Embryonic facial prominence (tissue), 1 donor: ENCODE results near the gene LHPP.
"Not testable (repeated sequence)": the region's sequence is repeated elsewhere in the genome, so short reads cannot be mapped to it uniquely, and the experiment has no call there.

Source experiments
- DNase-seq: peaks from one replicate; pipeline ENCODE4 v3.0.0-alpha.2; 2016; ENCODE audit errors: extremely low spot score

The LHPP gene

DNA sequence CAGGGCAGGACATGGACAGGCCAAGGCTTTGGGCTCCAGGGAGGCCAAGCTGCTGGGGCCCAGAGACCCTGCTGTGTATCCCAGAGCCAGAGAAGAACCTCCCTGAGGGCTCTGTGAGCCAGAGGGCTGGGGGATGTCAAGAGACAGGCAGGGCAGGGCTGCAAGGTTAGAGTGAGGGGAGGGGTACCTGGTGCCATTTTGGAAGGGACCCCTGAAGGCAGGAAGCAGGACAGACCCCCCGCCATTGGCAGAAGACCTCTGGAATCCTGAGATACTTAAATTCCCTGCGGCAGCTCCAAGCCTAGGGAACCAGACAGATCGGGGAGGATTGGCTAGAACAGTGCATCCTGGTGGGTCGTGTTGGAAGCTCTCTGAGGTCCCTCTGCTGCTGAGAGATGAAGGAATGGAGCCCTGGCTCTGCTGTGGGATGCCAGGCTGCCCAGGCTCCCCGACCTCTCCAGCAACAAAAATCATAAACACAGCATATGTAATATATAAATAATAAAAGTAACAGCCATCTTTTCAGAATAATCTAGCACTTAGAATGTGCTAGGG, 75.0 kb downstream of the LHPP start:
- no peak for DNase-seq

DNA sequence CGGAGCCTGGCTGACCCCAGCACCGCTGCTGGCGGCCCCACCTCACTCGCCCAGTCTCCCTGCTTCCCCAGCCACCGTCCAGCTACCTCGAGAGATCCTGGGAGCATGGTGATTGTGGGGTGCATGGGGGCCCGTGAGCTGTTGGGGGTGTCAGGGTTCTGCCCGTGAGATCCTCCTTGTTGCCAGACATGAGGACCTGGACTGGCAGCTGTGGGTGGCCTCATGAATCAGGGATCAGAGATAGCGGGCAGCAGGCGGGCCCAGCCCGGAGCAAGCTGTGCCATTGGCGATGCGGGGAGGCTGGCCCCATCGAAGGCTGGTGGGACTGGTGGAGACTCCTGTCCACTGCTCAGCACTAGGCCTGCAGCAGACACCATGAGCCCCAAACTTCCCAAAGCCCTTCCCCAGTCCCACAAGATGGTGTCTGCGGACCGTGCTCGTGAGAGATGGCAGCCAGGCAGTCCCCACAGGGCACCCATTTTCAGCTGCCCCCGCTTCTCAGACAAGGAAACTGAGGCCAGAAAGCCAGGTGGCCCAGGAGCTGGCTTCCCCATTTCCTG, 75.6 kb downstream of the LHPP start:
- DNase-seq, result no peak

- no peak for DNase-seq
Observed at GRCh38 chr10:124537891-124538290, 76.3 kb downstream of the LHPP start.

GRCh38 chr10:124538706-124539105, 77.1 kb downstream of the LHPP start:
- DNase-seq, result no peak

DNA sequence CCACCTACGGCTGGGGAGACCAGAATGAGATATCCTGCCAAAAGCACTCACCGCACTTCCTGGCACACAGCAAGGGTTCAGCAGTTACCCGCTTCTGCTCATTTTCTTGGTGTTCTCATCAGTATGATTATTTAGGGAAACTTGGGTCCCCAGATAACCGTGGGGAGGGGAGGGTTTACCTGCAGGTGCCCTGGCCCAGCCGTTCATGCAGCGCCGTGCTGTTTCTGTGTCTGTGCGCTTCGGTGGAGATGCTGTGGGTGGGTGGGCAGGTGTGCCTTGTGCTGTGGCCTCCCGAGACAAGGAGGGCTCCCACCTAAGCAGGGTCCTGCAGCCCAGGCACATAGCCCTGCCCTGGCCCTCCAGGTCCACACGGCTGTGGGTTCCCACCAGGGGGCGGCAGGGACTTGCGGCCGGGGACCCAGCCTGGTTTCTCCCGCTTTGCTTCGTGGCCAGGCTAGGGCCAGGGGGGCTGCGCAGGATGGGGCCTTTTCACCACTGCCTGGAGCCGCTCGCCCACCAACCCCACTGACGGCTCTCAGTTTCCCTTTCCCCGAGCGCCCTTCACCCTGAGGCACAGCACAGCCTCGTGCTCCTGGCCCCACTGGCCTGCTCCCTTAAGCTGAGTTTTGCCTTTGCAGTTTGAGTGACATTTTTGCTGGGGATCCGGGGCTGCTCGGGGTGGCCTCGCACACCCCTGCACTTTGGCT, 78.5 kb downstream of the LHPP start:
- DNase-seq, result no peak

- no peak for DNase-seq
Observed at GRCh38 chr10:124541076-124541903, 79.7 kb downstream of the LHPP start.

- no peak for DNase-seq
Observed at GRCh38 chr10:124542336-124542735, 80.7 kb downstream of the LHPP start.

DNA sequence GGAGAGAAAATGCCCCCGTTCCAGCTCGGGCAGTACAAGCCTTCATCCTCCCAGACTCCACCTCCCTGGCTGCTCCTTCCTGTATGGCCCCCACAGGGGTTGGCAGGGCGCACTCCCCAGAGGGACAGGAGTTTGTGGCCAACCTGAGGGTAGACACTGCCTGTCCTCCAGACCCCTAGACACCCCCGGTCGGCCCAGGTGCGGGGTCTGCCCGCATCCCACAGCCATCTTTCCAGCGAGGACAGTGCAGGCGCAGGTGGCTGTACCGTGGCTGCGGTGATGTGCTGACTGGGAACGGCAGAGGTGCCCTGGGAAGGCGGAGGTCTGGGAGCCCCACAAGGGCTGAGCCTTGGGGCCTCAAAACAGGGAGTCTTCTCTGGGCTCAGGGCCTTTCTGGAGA, 81.5 kb downstream of the LHPP start:
- DNase-seq, result no peak

- no peak for DNase-seq
Observed at GRCh38 chr10:124543971-124544370, 82.3 kb downstream of the LHPP start.

DNA sequence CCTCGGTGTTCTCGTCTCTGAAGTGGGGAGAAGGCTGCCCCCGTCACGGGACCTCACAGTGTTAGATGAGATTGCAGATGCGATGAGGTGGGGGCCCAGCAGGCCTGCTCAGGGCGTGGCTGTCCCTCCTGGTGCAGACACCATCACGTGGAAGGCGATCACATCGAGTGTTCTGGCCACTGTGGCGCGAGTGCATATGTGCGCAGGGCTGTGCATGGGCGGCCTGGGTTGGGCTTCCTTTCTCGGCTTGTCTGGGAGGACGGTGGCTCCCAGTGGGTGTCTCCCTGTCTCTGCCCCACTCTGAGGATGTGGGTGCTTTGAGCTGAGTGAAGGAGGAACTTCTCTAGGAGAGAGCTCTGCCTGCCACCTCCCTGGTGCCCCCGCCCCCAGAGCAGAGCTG, 83.1 kb downstream of the LHPP start:
- DNase-seq, result no peak

- no peak for DNase-seq
Observed at GRCh38 chr10:124545351-124546054, 83.9 kb downstream of the LHPP start.

DNA sequence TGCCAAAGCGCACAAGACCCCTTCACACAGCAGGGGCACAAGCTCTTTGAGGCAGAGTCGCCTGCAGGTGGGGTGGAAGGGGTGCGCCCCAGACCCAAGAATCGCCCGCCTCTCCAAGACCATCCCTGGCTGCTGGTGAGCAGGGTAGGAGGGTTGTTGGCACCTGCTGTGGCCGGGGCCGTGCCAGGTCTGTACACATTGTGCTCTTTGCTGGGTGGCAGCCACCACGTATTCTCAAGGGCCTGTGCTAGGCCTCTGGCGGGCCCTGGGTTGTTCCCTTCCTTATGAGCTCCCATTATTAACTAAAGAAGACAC, 84.4 kb downstream of the LHPP start:
- DNase-seq, result no peak

GRCh38 chr10:124546957-124547646, 85.5 kb downstream of the LHPP start:
- no peak for DNase-seq

GRCh38 chr10:124547647-124548168, 86.1 kb downstream of the LHPP start:
- no peak for DNase-seq

GRCh38 chr10:124549171-124549570, 87.5 kb downstream of the LHPP start:
- DNase-seq, result not testable (repeated sequence)

GRCh38 chr10:124550293-124551034, 88.8 kb downstream of the LHPP start:
- DNase-seq, result no peak

GRCh38 chr10:124551097-124551496, 89.5 kb downstream of the LHPP start:
- DNase-seq, result no peak

- no peak for DNase-seq
Observed at GRCh38 chr10:124551755-124552154, 90.1 kb downstream of the LHPP start.

DNA sequence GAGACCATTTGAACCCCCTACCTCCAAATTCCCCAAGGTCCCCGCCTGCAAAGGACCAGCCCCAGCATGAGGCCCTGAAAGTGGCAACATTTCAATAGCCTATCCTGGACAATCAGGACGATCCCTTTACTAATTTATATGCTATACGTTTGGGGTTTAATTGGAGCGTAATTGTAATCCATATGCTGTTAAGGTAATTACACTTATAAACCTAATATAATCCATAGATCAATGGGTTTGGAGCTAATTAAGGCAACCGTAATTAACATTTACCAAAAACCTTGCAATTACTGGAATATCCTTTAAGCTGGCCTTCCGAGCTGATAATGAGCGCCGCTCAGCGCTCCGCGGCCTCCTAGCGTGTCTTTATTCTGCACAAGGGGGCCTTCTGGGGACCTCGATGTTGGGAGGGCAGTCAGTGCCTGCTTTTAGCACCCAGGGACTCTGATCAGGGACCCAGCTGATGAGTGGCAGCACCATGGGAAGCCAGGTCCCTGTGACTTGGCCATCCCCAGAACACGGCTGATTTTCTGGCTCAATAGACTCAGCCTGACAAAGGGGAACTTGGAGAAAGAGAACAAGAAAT, 91.2 kb downstream of the LHPP start:
- DNase-seq, result no peak
